GM19238 (cell line): ENCODE measurements around the gene JUND.

Source experiments
- DNase-seq: peaks from one replicate; pipeline ENCODE4 v3.0.0; 2011; ENCODE audit warnings: low spot score; ENCODE audit not compliant: insufficient read length

JUND gene

GRCh38 chr19:18308948-18309325 lies 27.5 kb upstream of the JUND start:
- no peak for DNase-seq

DNA sequence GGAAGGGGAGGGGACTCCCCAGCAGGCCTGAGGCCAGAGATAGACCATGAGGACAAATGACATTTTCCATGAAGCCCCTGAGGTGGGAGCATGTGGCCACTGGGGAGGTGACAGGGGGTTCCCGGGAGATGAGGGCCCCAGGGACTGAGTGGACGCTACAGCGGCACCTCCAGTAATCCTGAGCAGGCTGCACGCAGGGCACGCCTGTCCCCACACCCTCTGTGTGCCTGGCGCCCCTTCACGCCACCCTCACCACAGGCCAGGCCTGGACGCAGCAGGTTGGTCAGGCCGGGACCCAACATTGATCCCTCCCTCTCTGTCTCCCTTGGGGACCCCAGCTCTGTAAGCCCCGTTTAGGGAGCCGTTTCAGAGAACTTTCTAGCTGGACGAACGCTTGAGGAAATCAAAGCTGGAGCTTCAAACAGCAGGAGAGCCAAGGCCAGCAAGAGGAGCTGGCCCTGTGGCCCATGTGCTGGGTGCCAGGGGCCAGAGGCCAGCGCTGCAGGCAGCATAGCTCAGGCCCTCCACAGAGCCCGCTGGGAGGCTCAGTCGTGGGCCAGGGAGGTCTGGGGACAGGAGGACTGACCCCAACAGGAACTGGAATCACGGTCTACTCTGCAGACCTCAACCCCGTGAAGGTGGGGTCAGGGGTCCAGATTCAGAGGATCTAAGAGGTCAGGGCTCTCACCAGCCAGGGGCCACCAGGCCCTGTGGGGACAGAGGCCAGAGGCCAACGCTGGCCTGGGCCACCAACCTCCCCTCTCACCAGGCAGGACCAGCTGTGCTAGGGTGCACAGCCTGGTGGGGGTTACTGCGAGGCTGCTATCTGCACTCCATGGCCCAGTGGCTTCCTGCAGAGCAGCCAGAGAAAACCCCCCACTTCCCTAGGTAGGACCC lies 26.9 kb upstream of the JUND start:
- no peak for DNase-seq

DNA sequence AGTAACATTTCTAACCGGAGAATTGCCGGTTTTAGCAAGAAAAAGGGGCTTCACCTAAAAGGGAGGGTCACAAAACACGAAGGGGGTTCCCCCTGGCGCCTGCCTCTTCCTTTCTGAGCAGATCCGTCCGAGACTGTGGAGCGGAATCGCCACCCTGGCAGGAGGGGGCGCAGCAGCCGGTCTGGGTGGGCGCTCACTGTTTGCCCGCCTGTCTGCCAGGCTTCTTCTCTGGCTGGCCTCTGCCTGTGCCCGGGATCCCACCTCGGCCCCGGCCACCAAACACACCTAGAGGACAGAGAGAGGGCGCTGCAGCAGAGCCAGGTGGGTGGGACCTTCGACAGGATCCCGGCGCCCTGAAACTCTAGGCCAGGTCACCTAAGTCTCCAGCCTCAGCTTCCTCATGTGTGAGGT lies 25.9 kb upstream of the JUND start:
- no peak for DNase-seq

DNA sequence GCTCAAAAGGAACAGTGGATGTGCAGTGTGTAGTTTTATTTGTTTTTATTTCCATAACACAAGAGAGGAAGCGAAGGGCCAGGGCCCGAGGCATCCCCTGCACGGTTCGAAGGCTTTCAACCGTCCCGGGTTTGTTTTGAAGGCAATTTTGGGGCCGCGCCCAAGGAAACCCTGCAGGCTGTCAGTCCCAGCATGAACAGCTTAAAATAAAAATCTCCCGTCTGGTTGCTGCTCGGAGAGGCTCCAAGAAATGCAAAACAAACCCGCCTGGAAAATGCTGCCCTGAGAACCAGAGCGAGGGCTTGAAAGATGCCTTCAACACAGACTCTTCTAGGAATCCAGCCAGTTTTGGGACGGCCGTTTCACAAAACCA lies 25.5 kb upstream of the JUND start:
- DNase-seq = no peak

DNA sequence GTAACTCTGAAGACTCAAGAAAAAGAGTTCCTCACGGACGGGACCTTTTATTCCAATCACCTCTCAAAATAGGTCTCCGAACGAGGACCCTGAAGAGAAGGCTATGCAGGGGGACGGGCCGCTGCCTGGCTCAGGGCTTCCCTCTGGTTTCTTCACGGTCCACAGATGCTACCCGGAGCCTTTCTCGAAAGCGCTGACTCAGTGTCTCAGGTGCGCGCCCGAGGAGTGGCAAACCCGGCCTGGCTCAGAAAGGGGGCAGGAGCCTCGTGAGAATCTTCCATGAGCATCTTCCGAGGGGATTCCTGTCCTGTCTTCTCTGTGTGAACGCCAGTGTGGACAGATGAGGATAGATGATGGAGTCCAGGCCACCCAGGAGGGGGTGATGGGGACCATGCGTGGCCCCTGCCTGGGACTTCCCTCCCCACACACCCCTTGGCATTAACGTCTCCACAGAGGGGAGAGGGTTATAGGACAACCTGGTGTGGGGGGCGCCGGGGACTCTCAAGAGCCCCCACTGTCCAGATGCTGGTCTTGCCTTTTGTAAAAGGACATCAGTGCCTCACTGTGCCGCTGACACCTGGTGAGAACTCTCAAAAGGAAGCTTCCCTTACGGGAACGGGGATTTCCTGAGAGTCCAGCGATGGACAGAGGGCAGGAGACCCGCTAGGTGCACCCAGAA lies 24.9 kb upstream of the JUND start:
- no peak for DNase-seq

DNA sequence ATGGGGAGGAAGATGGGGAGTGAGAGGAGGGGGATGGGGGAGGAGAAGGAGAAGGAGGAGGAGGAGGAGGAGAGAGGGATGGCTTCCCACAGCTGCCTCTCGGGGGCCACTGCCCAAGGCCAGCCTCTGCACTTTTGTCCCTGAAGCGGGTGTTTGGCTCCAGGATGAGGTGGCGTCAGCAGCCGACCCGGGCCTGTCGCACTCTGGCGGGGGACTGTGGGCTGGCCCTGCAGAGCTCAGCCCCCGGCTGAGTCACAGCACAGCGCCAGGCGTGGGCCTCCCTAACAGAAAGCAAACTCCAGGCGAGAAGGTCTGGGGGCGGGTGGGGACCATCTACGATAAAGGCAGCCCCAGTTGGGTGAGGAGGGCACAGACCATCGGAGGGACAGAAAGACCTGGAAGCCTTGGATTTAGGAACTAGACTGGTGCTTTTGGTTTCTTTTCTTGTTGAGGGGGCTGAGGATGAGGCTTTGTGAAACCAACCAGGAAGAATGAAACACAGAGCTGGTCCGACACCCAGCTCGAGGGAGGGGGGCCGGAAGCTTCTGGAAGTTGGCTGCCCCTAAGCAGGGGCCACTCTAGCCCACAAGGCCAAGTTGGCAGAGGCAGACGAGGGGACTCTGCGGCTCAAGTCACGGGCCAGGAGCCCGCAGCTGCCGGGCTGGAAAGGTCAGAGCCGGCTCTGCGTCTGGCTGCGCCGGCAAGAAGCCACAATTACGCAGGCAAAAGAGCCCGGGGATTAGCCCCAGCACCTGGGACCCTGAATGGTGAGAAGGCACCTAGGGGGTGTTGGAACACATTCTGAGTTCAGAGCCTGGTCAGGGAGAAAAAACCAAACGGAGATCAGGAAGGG lies 23.3 kb upstream of the JUND start:
- peak; percentile 87 for DNase-seq

- DNase-seq = no peak
Observed at GRCh38 chr19:18304208-18304457, 22.7 kb upstream of the JUND start.

DNA sequence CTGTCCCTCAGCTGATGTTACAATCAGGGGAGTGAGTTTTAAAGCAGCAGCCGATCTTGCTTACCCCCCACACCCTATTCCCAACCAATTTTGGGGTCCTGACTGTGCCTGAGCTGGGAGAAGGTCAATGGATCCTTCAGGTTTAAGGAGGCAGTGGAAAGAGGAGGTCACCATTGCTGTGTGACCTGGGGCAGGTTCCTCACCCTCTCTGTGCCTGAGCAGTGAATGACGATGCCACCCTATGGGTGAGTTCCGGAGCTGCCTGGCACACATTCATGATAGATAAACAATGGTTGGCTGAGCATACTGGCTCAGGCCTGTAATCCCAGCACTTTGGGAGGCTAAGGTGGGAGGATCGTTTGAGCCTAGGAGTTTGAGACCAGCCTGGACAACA lies 20.3 kb upstream of the JUND start:
- no peak for DNase-seq

- DNase-seq = no peak
Observed at GRCh38 chr19:18300930-18301717, 19.7 kb upstream of the JUND start.

DNA sequence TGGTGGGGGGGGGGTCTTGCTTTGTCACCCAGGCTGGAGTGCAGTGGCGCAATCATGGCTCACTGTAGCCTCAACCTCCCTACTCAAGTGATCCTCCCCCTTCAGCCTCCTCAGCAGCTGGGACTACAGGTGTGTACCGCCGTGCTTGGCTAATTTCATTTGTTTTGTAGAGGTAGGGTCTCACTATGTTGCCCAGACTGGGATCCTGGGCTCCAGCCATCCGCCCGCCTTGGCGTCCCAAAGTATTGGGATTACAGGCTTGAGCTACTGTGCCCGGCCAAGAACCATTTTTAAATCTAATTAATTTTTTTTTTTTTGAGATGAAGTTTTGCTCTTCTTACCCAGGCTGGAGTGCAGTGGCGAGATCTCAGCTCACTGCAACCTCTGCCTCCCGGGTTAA lies 18.2 kb upstream of the JUND start:
- DNase-seq = no peak

DNA sequence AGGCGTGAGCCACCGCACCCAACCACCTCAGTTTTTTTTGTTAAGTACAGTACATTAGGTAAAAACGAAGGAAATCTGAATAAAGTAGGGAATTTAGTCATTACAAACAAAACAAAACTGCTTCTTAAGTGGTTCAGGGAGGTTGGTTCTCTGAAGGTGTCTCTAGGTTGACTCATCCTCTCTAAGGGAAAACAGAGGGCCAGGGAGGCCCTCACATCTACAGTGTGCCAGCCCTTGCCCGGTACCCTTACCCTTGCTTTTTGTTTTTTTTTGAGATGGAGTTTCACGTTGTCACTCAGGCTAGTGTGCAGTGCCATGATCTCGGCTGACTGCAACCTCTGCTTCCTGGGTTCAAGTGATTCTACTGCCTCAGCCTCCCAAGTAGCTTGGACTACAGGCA lies 17.2 kb upstream of the JUND start:
- no peak for DNase-seq

GRCh38 chr19:18297308-18297707 lies 15.9 kb upstream of the JUND start:
- no peak for DNase-seq

GRCh38 chr19:18295034-18295451 lies 13.6 kb upstream of the JUND start:
- no peak for DNase-seq

DNA sequence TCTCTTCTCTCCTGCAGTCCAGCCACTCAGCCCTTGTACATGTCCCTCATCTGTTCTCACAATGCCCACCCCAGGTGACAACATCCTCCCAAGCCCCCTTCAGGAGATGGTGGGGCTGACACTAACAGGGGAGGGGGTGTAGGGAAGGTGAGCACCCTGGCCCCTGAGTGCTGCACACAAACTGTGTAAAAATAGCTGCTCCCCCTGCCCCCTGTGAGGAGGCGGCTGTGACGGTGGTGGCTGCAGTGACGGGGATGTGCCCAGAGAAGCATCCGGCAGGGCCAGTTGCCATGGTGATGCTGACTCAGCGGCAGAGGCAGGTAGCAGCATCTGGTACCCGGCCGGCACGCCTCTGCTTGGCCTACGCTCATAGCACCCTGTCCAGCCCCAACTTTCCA lies 13.0 kb upstream of the JUND start:
- DNase-seq = peak; percentile 45

DNA sequence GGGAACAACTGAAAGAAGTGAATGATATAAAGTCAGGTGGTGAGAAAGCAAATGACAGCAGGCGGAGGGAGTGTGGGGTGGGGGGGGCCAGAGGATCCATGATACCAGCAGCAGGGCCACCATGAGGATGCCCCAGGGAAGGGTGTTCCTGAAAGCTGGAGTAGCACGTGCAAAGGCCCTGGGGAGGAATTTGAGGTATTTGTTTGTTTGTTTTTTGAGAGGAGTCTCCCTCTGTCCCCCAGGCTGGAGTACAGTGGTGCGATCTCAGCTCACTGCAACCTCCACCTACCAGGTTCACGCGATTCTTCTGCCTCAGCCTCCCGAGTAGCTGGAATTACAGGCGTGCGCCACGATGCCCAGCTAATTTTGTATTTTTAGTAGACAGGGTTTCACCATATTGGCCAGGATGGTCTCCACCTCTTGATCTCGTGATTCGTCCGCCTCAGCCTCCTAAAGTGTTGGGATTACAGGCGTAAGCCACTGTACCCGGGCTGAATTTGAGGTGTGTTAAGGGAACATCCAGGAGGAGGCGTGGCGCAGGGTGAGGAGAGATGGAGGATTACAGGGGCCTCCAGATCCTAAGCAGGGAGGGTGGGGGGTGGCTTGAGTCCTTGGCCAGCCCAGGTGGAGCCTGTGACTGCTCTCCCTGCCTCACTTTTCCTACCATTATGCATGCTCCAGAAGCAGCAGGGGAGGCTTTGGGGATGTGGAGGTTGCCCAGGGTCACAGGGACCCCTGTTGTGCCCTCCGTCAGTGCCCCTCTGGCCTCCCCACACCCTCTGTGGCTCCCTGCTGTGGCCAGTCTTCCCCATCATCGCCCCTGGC lies 12.4 kb upstream of the JUND start:
- DNase-seq = no peak

DNA sequence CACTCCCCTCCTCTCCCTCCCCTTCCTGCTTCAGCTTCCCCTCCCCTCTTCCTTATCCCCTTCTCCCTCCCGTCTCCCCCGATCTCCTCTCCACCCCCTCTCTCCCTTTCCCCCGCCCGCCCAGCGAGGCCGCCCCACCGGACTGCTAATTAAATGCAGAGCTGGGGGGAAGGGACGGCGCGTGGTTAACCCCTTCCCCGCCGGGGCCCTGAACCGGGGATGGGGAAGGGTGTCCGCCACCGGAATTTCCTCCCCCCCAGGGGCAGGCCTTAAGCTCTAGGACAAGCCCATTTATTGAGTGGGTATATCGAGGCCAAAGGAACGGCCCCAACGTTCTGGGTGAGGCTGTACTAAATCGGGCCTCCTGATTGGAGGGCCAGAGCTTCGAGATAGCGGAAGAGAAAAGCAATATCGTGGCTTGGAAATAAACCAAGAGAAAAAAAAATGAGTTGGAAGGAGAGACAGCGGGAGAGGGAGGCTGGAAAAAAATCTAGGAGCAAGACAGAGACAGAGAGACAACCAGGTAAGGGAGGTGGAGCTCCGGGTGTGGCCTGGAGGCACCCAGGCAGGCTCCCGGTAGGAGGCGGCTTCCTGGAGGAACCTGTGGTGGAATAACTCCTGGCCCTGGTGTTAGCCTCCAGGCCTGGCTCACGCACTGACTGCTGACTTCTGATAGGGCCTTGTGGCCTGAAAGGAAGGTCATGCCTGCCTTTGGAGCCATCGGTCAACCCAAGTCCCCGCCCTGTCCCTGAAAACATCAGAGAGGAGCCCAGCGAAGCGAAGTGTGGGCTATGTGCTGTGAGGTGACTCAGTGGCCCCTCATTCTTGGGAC lies 11.6 kb upstream of the JUND start:
- DNase-seq = peak; percentile 39

DNA sequence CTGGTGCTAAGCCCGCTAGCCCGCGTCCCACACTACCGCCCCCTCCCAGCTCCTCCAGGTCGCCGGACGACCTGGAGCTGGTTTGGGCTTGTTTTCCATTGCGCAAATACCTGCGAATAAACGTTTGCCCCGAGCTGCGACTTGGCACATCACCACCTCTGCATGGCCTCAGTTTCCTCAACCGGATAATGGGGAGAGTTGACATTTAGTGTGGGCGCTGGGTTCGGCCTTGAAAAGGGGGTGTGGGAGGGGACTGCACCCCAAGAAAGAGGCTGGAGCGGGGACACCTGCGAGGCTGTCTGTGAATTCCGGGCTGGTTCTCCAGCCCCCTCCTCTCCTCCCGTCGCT lies 11.0 kb upstream of the JUND start:
- DNase-seq = no peak

DNA sequence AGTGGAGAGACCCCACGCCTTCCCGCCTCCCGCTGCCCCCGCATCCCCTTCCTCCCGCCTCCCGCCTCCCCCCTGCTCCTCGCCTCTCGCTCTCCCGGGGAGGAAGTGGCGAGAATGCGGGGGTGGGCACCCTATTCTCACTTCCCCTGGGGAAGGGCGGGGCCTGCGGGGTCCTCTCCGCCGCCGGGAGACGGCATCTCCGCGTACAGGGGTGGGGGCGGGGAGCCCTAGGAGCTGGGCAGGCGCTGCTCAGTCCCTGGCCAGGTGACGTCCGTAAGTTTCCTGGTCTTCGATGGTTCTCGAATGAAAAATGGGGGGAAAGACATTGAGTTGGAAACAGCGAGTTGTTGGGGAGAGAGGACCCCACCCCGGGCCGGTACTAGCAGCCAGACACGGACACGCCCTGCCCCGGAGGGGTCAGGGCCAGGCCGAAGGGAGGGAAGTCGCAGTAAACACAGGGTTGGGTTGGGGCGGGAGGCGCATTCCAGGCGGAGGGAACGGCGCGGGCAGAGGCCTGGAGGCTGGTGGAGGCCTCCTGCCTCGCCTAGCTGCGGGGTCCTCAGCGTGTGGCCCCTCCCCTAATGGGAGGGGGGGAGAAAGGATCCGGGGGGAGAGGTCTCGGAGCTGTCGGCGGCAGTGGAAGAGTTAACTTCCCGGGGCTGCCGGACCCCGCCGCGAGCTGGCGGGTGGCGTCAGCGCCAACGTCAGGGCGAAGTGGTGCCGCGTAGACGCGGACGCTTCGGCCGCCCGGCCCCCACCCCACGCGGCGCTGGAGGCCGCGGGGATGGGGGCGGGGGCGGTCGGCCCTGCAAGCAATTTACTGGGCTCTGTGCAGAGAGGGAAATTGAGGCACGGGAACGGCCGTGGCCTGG lies 10.4 kb upstream of the JUND start:
- DNase-seq = peak; percentile 93

DNA sequence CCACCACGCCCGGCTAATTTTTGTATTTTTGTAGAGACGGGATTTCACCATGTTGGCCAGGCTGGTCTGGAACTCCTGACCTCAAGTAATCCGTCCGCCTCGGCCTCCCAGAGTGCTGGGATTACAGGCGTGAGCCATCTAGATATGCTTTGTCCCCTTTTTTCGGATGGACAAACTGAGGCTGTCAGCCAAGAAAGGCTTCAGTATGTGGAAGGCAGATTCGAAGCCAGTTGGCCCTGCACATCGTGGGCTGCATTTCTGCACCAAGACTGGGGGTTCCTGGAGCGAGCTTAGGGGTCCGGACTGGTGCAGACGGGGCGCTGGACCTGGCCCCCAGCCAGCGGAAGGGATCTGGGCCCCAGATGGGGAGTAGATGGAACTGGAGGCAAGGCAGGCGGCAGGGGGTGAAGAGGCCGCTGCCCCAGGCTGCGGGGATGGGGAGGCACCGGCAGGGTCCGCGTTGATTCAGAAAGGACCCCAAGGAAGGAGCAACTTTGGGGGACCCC lies 9.7 kb upstream of the JUND start:
- DNase-seq = peak; percentile 43
